D341Med (cell line): ENCODE data around the gene GALNTL6.
A peak's percentile ranks its signal among the peaks of the same experiment; 100 is the strongest.

Experiments
- DNase-seq: peaks from one replicate; pipeline ENCODE4 v3.0.0; 2012; ENCODE audit warnings: low spot score

GALNTL6 gene

DNA sequence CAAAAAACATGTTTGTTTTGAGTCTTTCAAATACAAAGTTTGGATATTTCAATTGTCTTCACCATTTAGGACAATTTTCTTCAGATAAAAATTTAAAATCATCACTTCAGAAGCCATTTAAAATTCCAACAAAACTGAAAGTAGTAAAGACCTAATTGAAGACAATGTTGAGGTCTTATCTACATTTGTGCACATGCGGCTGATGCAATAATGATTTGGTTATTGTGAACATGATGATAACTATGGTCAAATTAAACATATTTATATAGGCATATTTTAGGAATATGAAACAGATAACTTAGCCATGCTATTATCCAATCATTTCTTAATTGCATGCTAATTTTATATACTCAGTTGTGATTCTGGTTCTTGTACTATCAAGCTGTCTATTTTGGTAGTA is 407.5 kb downstream of the GALNTL6 start:
- no peak for DNase-seq

DNA sequence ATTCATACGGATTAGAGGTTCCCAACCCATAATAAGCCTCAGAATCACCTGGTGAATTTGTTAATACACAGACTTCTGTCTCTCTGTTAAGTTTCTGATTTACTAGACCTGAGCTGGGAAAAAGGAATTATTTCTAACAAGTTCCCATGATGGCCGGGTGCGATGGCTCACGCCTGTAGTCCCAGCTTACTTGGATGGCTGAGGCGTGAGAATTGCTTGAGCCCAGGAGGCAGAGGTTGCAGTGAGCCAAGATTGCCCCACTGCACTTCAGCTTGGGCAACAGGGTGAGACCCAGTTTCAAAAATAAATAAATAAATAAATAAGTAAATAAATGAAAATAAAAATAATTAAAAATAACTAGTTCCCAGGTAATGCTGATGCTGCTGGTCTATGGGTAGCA is 412.3 kb downstream of the GALNTL6 start:
- DNase-seq: no peak

DNA sequence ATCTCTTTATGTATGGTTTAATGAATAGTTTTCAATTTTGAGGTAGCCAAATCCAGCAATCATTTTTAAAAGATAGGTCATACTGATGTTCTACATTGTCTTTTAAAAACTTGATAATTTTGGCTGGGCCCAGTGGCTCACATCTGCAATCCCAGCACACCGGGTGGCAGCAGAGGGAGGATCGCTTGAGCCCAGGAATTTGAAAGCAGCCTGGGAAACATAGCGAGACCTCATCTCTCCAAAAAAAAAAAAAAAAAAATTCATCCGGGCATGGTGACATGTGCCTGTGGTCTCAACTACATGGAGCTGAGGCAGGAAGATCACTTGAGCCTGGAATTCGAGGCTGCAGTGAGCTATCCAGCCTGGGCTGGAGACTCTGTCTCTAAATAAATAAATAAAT is 419.8 kb downstream of the GALNTL6 start:
- no peak for DNase-seq

DNA sequence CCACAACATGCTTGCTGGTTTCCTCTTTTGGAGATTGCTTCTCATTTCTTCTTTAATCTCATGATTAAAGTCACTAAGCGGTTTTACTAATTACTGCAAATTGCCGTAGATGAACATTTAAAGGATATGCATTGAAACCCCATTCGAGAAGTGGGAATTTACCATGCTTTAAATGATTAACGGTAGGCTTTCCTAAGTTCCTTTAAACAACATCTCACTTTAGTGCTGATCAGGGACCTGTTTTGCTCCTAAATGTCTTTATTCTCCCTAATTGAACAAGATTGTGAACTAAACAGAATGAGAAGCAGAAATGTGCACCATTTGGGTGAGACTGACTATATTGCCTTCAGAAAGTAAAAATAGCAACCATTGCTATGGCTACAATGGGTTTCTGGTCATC is 430.3 kb downstream of the GALNTL6 start:
- DNase-seq: peak; percentile 16

DNA sequence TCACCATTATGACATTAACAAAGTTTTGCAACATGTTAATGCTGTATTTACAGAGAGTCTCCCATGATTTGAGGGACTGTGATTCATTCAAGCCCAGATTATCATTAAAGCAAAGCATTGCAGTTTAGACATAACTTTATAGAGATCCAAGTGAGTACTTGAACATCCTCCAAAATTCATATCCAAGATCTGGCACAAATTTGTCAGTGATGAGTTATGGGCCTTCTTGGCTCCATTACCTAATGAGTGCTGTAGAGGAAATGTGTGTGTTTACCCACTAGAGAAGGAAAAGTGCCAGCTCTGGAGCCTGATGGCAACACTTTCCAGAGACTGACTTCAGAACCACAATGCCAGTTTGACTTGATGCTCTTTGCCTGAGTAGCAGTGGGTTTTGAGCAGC is 432.3 kb downstream of the GALNTL6 start:
- no peak for DNase-seq

DNA sequence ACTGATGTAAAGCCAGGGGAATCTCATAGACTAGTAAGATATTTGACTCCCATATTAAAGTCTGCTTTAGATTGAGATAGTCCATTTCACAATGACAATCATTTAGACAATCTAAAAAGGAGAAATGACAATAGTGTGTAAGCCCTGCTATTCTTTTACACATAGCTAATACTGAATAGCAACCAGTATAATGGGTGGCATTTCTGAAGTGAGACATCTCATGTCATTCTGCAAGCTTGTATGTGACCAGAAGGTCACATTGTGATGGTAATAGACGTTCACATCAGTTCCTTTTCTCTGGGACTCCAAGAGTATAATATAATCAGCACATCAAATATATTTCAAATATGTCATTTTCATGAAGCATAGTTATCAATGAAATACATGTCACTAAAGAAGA is 440.2 kb downstream of the GALNTL6 start:
- no peak for DNase-seq

DNA sequence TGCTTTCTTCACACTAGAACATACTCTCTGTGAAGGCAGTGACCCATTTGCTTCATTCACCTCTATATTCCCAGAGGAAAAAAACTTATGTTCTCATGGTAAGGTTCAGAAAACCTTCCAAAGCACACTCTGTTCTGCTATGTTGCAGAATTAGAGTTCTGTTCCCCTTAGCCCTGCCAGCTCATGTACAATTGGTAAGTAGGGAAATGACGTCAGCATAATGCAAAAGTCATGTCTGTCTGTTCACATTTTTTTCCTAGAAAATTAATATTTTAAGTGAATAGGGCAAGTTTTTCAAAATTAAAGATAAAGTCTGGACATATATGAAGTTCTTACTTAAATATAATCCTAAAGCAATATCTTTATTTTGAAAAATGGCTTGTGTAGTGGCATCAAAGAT is 443.6 kb downstream of the GALNTL6 start:
- DNase-seq: no peak

DNA sequence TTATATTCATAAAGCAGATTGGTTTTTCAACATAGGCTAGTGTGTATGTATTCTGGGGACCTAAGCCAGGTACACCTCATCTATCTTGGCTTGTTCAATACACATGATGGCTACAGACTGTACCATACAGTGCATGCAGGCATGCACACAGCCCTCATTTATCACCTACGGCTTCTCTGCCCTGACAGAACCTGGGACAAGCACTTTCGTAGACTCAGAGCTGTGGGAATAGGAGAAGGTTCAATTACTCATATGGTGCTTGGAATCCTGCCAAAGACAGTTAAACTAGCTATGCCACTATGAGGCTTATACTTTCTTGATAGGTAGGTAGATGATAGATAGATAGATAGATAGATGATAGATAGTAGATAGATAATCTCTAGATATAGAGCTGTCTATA is 457.2 kb downstream of the GALNTL6 start:
- DNase-seq: peak; percentile 28

DNA sequence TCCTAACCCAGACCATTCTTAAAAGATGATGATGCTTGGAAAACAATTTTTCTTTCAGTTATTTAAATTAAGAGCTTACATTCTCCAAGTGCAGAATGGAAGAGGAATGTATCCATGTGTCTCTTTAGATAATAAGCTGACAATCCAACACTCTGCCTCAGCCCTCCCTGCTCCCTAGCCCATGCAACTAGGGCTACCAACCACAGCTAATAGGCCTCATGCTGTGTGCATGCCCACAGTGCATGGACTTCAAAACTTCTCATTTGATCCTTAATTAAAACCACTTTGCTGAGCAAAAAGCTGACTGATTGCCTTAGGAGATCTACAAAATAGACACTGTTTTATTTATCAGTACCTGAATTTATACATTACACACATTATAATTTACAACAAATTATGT is 473.9 kb downstream of the GALNTL6 start:
- no peak for DNase-seq

DNA sequence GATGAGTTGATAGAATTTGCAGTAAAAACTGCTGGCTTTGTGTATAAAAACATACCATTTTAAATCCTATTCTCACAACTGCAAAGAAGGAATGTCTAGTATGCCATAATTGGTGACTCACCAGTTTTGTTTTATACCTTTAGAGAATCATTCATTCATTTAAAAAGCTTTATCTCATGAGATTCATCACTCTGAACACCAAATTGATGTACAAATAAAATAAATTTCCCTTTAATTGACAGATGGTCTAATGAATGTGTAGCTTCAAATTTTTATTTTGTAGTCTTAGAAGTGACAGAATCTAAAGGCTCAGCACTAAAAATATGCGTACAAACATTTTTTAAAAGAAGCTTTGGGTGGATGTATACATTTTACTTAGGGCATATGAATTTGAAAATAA is 492.5 kb downstream of the GALNTL6 start:
- DNase-seq: no peak

DNA sequence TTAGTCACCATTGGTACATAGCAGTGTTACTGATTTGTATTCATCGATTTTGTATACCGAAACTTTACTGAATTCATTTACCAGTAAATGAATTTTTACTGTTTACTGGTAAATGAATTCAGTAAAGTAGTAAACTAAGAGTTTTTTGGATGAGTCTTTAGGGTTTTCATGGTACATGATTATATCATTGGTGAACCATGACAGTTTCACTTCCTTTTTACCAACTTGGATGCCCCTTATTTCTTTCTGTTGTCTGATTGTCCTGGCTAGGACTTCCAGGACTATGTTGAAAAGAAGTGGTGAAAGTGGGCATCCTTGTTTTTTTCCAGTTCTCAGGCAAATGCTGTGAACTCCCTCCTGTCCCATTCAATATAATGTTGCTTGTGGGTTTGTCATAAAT is 494.9 kb downstream of the GALNTL6 start:
- no peak for DNase-seq

DNA sequence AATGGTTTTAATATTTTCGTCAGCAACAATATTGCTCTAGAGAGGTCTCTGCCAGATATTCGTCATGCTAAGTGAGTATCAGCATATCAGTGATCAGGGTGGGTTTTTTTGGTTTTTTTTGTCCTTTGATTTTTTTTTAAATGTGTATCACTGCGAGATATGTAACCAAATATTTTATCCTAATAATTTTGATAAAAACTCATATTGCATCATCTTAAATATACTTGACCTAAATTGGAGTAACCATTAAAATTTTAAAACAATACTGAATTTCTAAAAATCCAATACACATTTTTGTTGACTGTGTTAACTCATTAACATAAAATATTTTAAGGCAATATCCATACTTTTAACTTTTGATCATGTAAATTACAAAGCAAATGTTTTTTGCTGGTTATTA is 498.5 kb downstream of the GALNTL6 start:
- no peak for DNase-seq

DNA sequence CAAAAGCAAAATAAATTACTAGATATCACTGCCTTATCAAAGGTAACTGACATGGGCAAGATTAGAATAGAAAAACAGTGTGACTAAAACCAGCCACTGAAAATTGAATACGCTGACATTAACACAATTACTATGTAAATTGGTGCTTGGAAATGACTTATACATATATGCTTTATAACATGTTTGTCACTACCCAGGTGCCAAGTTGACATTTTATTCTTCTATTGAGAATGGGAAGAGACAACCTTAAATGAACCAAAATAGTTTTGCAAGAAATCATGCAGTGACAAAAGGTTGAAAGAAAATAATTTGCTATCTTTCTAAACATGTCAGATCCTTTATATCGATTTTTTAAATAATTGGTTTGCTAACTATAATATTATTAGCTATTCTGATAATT is 510.1 kb downstream of the GALNTL6 start:
- DNase-seq: no peak

DNA sequence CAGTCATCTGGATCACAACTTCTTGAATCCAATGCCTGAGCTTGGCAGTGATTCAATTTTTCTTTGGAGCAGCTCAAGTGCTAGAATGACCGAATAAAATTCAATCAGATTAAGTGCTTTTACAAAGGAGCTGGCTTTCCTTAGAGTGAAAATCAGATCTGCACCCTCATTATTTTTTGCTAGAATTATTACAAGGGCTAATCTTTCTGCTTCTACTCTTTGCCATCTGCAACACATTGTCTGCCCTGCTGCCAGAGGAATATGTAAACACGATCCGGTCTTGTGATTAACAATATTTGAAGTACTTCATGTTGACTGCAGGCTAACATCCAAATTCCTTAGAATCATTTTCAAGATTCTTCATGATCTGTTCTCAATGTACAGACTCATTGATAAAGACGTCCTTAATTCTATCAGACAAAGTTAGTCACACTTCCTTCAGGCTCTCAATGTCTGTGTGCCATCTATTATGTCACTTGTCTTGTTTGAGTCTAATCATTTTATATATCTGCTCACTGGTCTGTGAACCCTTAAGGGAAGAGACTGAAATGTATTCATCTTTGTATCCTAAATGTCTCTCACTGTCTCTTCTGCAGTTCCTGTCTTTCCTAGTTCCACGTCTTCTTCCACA is 531.2 kb downstream of the GALNTL6 start:
- DNase-seq: peak; percentile 67

DNA sequence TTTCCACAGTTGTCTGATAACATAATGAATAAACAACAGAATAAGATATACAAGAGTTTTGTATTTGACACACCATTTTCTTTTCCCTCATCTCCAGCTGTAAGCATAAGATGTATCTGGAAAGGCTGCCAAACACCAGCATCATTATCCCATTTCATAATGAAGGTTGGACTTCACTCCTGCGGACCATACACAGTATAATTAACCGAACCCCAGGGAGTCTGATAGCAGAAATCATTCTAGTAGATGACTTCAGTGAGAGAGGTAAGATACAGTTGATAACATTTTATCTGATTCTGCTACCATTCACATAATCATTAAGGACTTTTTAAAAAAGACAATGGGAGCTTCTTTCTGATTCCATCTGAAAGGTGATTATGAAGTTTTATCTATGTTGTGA is 535.2 kb downstream of the GALNTL6 start:
- no peak for DNase-seq

DNA sequence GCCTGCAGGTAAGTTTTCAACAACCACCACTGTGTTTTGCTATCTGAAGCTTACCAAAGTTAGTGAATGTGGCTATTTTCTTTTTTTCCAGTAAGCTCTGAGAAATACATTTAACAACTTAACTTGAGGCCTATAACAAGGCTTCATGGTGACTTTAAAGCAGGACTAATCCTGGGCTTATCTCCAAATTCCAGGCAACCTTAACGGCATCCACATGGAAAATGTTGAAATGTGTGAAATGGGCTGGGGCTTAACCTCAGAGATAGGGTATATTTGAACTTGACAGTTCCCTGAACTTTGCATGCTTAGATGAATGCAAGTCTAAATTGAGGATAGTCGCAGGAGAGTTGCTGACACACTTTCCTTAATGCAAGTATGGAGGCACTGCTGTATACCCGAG is 539.2 kb downstream of the GALNTL6 start:
- DNase-seq: no peak

DNA sequence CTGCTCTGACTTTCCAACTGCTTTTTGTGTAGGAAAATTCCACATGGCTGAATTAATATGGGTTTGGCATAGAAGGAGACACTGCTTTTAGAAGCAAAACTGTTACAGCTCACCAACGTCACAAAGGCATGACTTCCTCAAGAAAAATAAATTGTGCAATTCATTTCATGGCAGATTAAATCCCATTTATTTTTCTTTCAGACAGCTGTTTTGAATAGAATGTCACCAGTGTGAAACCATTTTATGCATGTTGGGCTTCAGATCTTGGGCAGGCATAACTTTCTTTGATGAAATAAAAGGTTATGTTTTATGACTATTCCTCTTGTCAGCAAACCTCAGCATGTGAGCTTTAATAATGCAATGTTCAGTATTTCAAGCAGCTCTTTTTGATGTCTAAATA is 542.8 kb downstream of the GALNTL6 start:
- no peak for DNase-seq

DNA sequence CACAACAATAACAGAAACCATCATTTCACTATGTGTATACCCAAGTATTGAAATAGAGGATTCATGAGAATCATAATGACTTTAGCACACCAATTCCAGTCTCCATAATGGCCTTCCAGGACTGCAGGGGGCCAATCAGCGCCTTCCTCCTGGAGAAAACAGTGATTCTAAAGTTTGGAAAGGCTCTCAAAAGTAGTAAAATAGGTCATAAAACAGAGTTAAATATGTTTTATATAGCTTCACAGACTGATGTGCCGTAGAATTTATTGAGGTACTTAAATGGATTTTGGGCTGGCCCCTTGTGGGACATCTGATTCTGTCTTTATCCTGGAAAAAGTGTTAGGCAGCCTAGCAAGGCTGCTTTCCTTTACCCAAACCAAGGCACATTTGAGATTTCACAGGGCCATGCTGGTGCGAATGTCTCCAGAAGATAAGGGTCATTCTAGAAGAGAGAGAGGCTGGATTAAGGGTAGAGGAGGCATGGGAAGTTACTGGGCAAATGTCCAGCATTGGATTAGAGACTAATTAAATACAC is 543.9 kb downstream of the GALNTL6 start:
- no peak for DNase-seq

DNA sequence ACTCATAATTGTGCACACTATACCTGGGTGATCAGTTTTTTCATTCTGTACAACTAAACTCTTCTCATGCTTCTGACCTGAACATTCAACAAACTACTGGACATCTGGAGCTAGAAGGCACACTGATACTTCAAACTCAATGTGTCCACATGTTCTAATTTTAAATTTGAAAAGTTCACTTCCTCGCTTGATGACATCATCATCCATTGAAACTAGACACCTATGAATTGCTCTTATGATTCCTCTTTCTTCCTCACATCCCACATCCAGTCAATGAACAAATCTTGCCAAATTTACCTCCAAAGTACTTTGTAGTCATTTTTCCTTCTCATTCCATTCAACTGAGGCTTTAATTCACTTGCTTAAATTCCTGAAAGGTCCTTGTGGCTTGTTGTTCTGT is 549.4 kb downstream of the GALNTL6 start:
- no peak for DNase-seq

DNA sequence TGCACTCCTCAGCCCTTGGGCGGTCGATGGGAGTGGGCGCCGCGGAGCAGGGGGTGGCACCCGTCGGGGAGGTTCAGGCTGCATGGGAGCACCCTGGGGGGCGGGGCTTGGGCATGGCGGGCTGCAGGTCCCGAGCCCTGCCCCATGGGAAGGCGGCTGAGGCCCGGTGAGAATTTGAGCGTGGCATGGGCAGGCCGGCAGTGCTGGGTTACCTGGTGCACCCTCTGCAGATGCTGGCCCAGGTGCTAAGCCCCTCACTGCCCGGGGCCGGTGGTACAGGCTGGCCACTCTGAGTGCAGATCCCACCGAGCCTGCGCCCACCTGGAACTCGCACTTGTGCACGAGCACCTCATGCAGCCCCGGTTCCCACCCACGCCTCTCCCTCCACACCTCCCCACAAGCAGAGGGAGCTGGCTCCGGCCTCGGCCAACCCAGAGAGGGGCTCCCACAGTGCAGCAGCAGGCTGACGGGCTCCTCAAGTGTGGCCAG is 556.3 kb downstream of the GALNTL6 start:
- no peak for DNase-seq

DNA sequence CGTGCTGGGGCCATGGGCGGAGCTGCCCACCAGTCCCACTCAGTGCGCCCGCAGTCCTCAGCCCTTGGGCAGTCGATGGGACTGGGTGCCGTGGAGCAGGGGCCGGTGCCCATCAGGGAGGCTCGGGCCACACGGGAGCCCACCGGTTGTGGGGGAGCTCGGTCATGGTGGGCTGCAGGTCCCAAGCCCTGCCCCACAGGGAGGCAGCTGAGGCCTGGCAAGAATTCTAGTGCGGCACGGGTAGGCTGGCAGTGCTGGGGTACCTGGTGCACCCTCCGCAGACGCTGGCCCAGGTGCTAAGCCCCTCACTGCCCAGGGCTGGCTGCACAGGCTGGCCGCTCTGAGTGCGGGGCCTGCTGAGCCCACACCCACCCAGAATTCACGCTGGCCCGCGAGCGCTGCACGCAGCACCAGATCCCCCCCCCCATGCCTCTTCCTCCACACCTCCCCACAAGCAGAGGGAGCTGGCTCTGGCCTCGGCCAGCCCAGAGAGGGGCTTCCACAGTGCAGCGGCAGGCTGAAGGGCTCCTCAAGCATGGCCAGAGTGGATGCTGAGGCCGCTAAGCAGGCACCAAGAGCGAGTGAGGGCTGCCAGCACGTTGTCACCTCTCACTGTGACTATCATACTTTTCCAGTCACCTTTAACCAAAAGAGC is 564.4 kb downstream of the GALNTL6 start:
- DNase-seq: no peak

DNA sequence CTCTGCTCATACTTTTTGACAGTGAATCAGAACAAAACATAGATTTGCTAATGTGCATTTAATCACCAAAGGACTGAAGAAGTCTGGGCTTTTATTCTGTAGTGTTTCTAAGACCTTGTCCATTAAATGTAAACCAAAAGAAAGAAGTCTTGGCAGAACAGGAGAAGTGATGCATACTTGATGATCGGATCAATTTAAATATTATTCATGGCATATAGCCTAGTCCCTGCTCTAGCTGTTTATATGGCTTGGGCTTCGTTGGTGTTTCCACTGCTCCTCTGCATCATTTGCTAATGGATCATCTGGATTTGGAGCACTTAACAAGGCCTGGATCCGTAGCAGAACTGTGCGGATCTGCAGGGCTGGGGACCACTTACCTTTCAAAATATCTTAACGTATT is 566.6 kb downstream of the GALNTL6 start:
- DNase-seq: no peak

DNA sequence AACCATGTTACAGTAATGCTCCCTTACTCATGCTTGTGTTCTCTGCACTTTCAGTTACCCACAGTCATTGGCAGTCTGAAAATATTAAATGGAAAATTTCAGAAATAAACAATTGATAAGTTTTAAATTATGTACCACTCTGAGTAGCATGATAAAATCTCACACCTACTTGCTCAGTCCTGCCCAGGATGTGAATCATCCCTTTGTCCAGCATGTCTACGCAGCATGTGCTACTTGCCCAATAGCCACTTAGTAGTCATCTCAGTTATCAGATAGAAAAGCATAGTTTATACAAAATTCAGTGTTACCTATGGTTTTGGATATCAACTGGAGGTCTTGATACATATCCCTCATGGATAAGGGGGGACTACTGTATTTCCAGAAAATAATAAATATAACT is 577.1 kb downstream of the GALNTL6 start:
- no peak for DNase-seq

DNA sequence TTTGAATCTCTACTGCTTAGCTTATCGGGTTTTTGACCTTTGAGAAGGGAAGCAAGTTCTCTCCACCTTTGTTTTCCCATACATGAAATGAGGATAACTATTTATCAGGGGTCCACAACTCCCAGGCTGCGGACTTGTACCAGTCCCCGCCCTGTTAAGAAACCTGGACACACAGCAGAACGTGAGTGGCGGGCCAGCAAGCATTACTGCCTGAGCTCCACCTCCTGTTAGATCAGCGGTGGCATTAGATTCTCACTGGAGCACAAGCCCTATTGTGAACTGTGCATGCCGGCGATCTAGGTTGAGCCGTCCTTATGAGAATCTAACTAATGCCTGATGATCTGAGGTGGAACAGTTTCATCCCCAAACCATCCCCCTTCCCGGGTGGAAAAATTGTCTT is 579.5 kb downstream of the GALNTL6 start:
- DNase-seq: no peak
